ENCODE data around the gene ATG4B.
"Not testable (repeated sequence)": the region's sequence is repeated elsewhere in the genome, so short reads cannot be mapped to it uniquely, and the experiment has no call there.

- not testable (repeated sequence) for TF ChIP-seq HDGF (IDR thresholded peaks at IDR 0.05; ENCODE audit: borderline replicate concordance); FOXK2 (IDR thresholded peaks at IDR 0.05); SUZ12 (IDR thresholded peaks at IDR 0.05); L3MBTL2 (conservative IDR thresholded peaks at IDR 0.05); FOXA1 (IDR thresholded peaks at IDR 0.05); TARDBP (IDR thresholded peaks at IDR 0.05); LEF1 (IDR thresholded peaks at IDR 0.05; ENCODE audit: borderline replicate concordance); ELF4 (IDR thresholded peaks at IDR 0.05); NFRKB (IDR thresholded peaks at IDR 0.05); SP1 (IDR thresholded peaks at IDR 0.05)
- TF ChIP-seq, protein P1, sequence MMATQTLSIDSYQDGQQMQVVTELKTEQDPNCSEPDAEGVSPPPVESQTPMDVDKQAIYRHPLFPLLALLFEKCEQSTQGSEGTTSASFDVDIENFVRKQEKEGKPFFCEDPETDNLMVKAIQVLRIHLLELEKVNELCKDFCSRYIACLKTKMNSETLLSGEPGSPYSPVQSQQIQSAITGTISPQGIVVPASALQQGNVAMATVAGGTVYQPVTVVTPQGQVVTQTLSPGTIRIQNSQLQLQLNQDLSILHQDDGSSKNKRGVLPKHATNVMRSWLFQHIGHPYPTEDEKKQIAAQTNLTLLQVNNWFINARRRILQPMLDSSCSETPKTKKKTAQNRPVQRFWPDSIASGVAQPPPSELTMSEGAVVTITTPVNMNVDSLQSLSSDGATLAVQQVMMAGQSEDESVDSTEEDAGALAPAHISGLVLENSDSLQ (IDR thresholded peaks at IDR 0.05): not testable (repeated sequence)
Measured at GRCh38 chr2:241590496-241591455, 46.7 kb upstream of the ATG4B start.

Data from HEK293T (cell line).